Esophagus squamous epithelium (tissue), 4 donors: ENCODE results near the gene PRRT2.

Source experiments
- CTCF ChIP-seq, 6 experiments: fragments of 450-650 bp in 4 of 6; fragments of 200-600 bp in 2 of 6; sonication (generic) in 2 of 6; IDR thresholded peaks; one replicate each; pipeline ENCODE4 v1.5.1; 2016 to 2019; ENCODE audit warnings: antibody characterized with exemption in 6 of 6, mild to moderate bottlenecking in 4 of 6, moderate library complexity in 4 of 6
- POLR2A ChIP-seq, 4 donors: fragments of 450-650 bp; IDR thresholded peaks; one replicate each; pipeline ENCODE4 v1.6.1; 2017; ENCODE audit warnings: antibody characterized with exemption in 4 of 4, mild to moderate bottlenecking in 4 of 4, moderate library complexity in 3 of 4

DNA sequence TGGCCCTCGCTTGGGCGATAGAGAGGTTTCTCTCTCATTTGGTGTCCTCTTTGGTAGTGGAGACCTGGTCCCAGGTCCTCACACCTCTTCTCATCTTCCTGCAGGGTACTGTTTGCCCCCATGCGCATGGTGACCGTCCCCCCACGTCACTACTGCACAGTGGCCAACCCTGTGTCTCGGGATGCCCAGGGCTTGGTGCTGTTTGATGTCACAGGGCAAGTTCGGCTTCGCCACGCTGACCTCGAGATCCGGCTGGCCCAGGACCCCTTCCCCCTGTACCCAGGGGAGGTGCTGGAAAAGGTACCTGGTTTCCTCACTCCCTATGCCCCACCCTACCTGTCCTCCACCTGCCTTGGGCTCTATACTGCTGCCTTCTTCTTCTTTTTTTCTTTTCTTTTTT lies 18.8 kb downstream of the PRRT2 start:
- no peak for TF ChIP-seq CTCF (IDR thresholded peaks at IDR 0.05)
- no peak for TF ChIP-seq POLR2A (IDR thresholded peaks at IDR 0.05)
